Measurements from ENCODE around the gene IGFLR1. TPM values are rescaled to one million over a fixed set of nuclear protein-coding genes. Genes with fewer than 3 reads are reported as not detected.

Gene IGFLR1
- total RNA-seq, 4 donors from 2014 or later: 4.8 to 25.5 (median 10.7) TPM

DNA sequence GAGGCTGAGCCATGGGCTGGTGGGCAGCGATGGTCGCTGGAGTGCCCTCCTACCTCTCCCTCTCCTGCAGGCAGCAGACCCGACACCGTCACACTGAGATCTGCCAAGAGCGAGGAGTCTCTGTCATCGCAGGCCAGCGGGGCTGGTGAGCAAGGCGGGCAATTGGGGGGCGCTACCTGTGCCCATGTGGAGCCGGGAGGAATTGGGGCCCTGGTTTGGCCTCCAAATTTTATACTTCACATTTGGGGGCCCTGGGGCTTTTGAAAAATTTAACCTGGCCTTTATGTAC, 43.0 kb upstream of the IGFLR1 start:
- Histone ChIP-seq H3K27me3 (no peaks in the 10 kb centered on the region), H3K4me1 (no peaks in the 10 kb centered on the region), H3K4me3 (no peak overlapping the region), H3K27ac (no peak overlapping the region), H3K36me3 (peaks cover 0 to 81% (median 0%) of the 10 kb centered on the region in 3 donors), H3K9me3 (no peaks in the 10 kb centered on the region)
- WGBS, 2 donors: 84 to 96% methylated on average over 9 to 10 of the region's 10 CpGs
- TF ChIP-seq EP300 (IDR thresholded peaks at IDR 0.05): no peak
- TF ChIP-seq, protein P1, sequence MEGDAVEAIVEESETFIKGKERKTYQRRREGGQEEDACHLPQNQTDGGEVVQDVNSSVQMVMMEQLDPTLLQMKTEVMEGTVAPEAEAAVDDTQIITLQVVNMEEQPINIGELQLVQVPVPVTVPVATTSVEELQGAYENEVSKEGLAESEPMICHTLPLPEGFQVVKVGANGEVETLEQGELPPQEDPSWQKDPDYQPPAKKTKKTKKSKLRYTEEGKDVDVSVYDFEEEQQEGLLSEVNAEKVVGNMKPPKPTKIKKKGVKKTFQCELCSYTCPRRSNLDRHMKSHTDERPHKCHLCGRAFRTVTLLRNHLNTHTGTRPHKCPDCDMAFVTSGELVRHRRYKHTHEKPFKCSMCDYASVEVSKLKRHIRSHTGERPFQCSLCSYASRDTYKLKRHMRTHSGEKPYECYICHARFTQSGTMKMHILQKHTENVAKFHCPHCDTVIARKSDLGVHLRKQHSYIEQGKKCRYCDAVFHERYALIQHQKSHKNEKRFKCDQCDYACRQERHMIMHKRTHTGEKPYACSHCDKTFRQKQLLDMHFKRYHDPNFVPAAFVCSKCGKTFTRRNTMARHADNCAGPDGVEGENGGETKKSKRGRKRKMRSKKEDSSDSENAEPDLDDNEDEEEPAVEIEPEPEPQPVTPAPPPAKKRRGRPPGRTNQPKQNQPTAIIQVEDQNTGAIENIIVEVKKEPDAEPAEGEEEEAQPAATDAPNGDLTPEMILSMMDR (IDR thresholded peaks at IDR 0.05): no peak
- DNase-seq (ENCODE audit: low spot score in 2 of 2): no peak

DNA sequence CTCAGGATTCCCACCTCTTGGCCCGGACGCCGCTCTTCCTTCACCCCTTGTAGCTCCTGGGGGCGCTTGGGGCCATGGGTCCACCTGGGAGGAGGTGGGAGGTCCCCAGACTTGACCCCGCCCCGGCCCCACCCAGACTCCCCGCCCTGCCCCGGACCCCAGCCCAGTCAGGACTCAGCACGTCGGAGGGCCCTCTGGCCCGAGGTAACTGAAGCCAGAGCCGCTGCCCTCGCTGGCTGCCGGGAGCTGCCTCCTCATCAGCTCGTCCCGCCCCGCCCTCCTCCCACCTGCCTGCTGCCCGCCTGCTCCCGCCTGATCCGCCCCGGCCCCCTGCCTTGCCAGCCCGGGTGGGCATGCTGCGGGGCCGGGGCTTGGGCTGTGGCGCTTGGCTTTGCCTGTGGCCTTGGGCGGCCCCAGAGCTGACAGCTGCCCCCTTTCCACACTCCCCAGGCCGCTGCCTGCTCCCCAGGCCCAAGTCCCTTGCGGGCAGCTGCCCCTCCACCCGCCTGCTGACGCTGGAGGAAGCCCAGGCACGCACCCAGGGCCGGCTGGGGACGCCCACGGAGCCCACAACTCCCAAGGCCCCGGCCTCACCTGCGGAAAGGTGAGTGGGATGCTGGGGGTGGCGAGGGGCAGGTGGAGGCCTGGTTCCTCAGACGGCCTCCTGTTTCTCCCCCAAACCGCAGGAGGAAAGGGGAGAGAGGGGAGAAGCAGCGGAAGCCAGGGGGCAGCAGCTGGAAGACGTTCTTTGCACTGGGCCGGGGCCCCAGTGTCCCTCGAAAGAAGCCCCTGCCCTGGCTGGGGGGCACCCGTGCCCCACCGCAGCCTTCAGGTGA, 42.5 kb upstream of the IGFLR1 start:
- no peak overlapping the region for H3K4me3 ChIP-seq
- no peaks in the 10 kb centered on the region for H3K27me3 ChIP-seq
- no peak overlapping the region for H3K27ac ChIP-seq
- no peak for DNase-seq (ENCODE audit: low spot score in 2 of 2)
- peaks cover 0 to 87% (median 0%) of the 10 kb centered on the region in 3 donors for H3K36me3 ChIP-seq
- H3K9me3 ChIP-seq: no peaks in the 10 kb centered on the region
- TF ChIP-seq, protein P1 (IDR thresholded peaks at IDR 0.05): no peak
- no peak for TF ChIP-seq EP300 (IDR thresholded peaks at IDR 0.05)
- no peak for TF ChIP-seq POLR2A (IDR thresholded peaks at IDR 0.05)
- H3K4me1 ChIP-seq: no peaks in the 10 kb centered on the region
- 78 to 82% methylated on average over 17 to 33 of the region's 45 CpGs for WGBS, 2 donors

DNA sequence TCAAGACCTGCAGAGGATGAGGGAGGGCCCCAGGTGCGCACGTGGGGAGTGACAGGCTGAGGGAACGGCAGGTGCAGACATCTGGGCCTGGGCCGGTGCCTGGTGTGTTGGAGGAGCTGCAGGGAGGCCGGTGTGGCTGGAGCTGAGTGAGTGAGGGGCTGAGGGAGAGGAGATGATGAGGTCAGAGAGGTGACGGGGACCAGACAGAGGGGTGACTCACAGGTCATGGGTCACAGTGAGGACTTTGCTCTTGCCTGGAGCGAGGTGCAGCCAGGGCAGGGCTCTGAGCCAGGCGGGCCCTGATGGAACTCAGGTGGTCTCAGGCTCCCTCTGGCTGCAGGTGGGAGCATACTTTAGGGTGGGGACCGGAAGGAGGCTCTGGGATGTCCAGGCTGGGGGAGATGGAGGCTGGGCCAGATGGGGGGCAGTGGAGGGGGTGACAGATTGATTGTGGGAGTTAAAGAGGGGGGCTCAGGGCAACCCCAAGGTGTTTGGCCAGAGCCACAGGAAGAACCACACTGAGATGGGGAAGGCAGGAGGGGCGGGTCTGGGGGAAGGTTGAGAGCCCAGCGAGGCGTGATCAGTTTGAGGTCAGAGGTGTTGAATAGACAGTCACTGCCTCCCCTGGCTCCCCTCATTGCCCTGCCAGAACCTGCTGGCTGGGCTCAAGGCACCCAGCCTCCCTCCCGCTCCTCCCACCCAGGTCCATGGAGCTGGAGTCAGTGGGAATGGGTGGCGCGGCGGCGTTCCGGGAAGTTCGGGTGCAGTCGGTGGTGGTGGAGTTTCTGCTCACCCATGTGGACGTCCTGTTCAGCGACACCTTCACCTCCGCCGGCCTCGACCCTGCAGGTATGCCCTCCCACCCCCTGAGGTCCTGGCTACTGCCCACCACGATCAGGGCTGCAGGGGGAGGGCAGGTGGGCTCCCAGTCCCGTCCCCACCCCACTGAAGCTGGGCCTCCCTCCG, 41.5 kb upstream of the IGFLR1 start:
- TF ChIP-seq EP300 (IDR thresholded peaks at IDR 0.05) (no peak), POLR2A (IDR thresholded peaks at IDR 0.05) (no peak)
- TF ChIP-seq, protein P1 (IDR thresholded peaks at IDR 0.05): no peak
- no peak for DNase-seq (ENCODE audit: low spot score in 2 of 2)
- Histone ChIP-seq H3K27me3 (no peaks in the 10 kb centered on the region), H3K36me3 (peaks cover 0 to 96% (median 0%) of the 10 kb centered on the region in 3 donors), H3K27ac (no peak overlapping the region), H3K9me3 (no peaks in the 10 kb centered on the region), H3K4me1 (no peaks in the 10 kb centered on the region), H3K4me3 (no peak overlapping the region)
- 77 to 79% methylated on average over 20 to 25 of the region's 28 CpGs for WGBS, 2 donors

DNA sequence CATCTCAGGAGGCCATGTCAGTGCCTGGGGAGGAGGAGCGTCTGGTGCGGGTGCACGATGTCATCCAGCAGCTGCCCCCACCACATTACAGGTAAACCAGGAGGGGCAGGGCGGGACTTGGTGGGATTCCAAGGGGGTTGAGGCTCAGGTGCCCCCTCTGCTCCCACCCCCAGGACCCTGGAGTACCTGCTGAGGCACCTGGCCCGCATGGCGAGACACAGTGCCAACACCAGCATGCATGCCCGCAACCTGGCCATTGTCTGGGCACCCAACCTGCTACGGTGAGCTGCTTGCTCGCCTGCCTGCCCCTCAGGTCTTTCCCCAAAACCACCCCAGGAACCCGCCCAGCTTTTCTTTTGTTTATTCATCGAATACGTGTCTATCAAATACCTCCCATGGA, 40.3 kb upstream of the IGFLR1 start:
- Histone ChIP-seq H3K4me1 (peaks cover 0 to 2% (median 0%) of the 10 kb centered on the region in 4 donors), H3K9me3 (no peaks in the 10 kb centered on the region), H3K27ac (no peak overlapping the region), H3K4me3 (no peak overlapping the region), H3K27me3 (no peaks in the 10 kb centered on the region), H3K36me3 (peaks cover 0 to 100% (median 0%) of the 10 kb centered on the region in 3 donors)
- WGBS, 2 donors: 91 to 97% methylated on average over 10 of the region's 12 CpGs
- no peak for DNase-seq (ENCODE audit: low spot score in 2 of 2)
- TF ChIP-seq EP300 (IDR thresholded peaks at IDR 0.05): no peak
- TF ChIP-seq, protein P1 (IDR thresholded peaks at IDR 0.05): no peak
- no peak for TF ChIP-seq POLR2A (IDR thresholded peaks at IDR 0.05)

DNA sequence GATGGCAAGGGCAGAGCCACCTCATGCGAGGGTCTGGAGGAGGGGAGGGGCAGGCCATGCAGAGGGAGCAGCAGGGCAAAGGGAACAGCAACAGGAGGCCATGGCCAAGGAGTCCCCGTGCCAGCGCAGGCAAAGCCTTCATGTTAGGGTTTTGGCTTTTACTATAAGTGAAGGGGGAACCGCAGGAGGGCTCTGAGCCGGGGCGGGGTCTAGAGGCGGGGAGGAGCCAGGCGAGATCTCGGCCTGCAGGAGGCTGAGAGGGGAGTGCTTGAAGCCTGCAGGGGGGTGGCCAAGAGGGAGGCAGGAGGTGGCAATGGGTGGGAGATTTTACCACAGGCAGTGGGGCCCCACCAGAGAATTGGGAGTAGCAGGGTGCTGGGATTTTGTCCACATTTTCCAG, 39.4 kb upstream of the IGFLR1 start:
- H3K36me3 ChIP-seq: peaks cover 0 to 93% (median 0%) of the 10 kb centered on the region in 3 donors
- peaks cover 0 to 11% (median 2%) of the 10 kb centered on the region in 4 donors for H3K4me1 ChIP-seq
- no peaks in the 10 kb centered on the region for H3K9me3 ChIP-seq
- no peaks in the 10 kb centered on the region for H3K27me3 ChIP-seq
- no peak overlapping the region for H3K4me3 ChIP-seq
- 73 to 75% methylated on average over 9 of the region's 9 CpGs for WGBS, 2 donors
- no peak overlapping the region for H3K27ac ChIP-seq
- DNase-seq (ENCODE audit: low spot score in 2 of 2): no peak
- TF ChIP-seq EP300 (IDR thresholded peaks at IDR 0.05) (no peak), POLR2A (IDR thresholded peaks at IDR 0.05) (no peak)
- TF ChIP-seq, protein P1 (IDR thresholded peaks at IDR 0.05): no peak

Data from tibial nerve (tissue), 4 donors.